Superior temporal gyrus (tissue), 1 donor: ENCODE data around the gene GRB7.
"Not testable (repeated sequence)": the region's sequence is repeated elsewhere in the genome, so short reads cannot be mapped to it uniquely, and the experiment has no call there.

Source experiments
- DNase-seq: peaks from one replicate; pipeline ENCODE4 v3.0.0-alpha.2; 2016; ENCODE audit errors: extremely low spot score

The GRB7 gene

GRCh38 chr17:39751016-39751543, 13.3 kb downstream of the GRB7 start:
- DNase-seq: no peak

GRCh38 chr17:39751637-39752036, 13.9 kb downstream of the GRB7 start:
- DNase-seq: no peak

- DNase-seq: no peak
Observed at GRCh38 chr17:39752241-39752881, 14.6 kb downstream of the GRB7 start.

- DNase-seq: no peak
Observed at GRCh38 chr17:39753514-39754160, 15.9 kb downstream of the GRB7 start.

GRCh38 chr17:39754161-39754957, 16.6 kb downstream of the GRB7 start:
- DNase-seq: peak; percentile 77

- DNase-seq: no peak
Observed at GRCh38 chr17:39754958-39755553, 17.3 kb downstream of the GRB7 start.

GRCh38 chr17:39755554-39756379, 18.0 kb downstream of the GRB7 start:
- DNase-seq: no peak

GRCh38 chr17:39756380-39757079, 18.8 kb downstream of the GRB7 start:
- DNase-seq: no peak

- no peak for DNase-seq
Observed at GRCh38 chr17:39757176-39757662, 19.5 kb downstream of the GRB7 start.

- no peak for DNase-seq
Observed at GRCh38 chr17:39757931-39758873, 20.5 kb downstream of the GRB7 start.

GRCh38 chr17:39759204-39759603, 21.5 kb downstream of the GRB7 start:
- DNase-seq: no peak

- DNase-seq: no peak
Observed at GRCh38 chr17:39761861-39762496, 24.2 kb downstream of the GRB7 start.

GRCh38 chr17:39763051-39763820, 25.5 kb downstream of the GRB7 start:
- DNase-seq: no peak

GRCh38 chr17:39764171-39764570, 26.4 kb downstream of the GRB7 start:
- DNase-seq: not testable (repeated sequence)

- DNase-seq: no peak
Observed at GRCh38 chr17:39765175-39765574, 27.4 kb downstream of the GRB7 start.

GRCh38 chr17:39765766-39766165, 28.0 kb downstream of the GRB7 start:
- DNase-seq: no peak

GRCh38 chr17:39767147-39767546, 29.4 kb downstream of the GRB7 start:
- DNase-seq: no peak

GRCh38 chr17:39769974-39770587, 32.3 kb downstream of the GRB7 start:
- DNase-seq: peak; percentile 58
